ENCODE results near the gene NAPB.

Gene NAPB

GRCh38 chr20:23452776-23453175 is 31.5 kb upstream of the NAPB start, which contains the start of gene CST11:
Gene CST11 (minus strand): TSS chr20:23452876. CDS start chr20:23452811, 65 bp downstream.
- H3K36me3 ChIP-seq (ENCODE audit: control insufficient read depth, insufficient read depth, low read length): no peaks in the 10 kb centered on the region
- no peak within 1 kb of the TSS for H3K4me3 ChIP-seq (ENCODE audit: insufficient read depth, low read depth, low read length, poor library complexity, severe bottlenecking)
- H3K9me3 ChIP-seq (ENCODE audit: control insufficient read depth, low read length): no peaks in the 10 kb centered on the region
- DNase-seq: no peak
- no peaks in the 10 kb centered on the region for H3K4me1 ChIP-seq (ENCODE audit: control insufficient read depth, insufficient read depth, low read length, poor library complexity, severe bottlenecking)
- no peak within 1 kb of the TSS for H3K27ac ChIP-seq (ENCODE audit: insufficient read depth, low read length, poor library complexity, severe bottlenecking)
- H3K27me3 ChIP-seq (replicated peaks; ENCODE audit: control insufficient read depth, insufficient read depth, low read length, poor library complexity, severe bottlenecking): no peaks in the 10 kb centered on the region

DNA sequence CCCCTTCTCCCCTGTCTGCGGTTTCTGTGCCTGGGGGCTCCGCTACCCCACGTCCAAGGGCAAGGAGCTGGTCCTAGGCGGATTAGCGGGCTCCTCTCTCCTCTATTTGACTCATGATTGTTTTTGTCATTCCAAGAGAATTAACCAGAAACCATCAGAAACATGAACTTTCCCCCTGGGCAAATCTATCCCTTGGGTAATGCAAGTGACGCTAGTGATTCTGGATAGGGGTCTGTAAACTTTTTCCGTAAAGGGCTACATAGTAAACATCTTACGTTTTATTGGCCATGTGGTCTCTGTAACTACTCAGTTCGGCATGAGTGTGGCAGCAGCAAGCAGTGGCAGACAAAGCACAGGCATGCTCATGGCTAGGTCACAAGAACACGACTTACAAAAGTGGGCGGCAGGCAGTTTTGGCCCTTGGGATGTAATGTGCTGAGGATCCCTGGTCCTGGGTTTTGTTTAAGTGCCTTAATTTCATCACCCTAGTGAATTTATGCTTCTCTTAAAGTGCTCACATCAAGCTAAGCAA is 30.7 kb upstream of the NAPB start:
- H3K4me1 ChIP-seq (ENCODE audit: control insufficient read depth, insufficient read depth, low read length, poor library complexity, severe bottlenecking): no peaks in the 10 kb centered on the region
- no peaks in the 10 kb centered on the region for H3K9me3 ChIP-seq (ENCODE audit: control insufficient read depth, low read length)
- no peaks in the 10 kb centered on the region for H3K36me3 ChIP-seq (ENCODE audit: control insufficient read depth, insufficient read depth, low read length)
- H3K27me3 ChIP-seq (replicated peaks; ENCODE audit: control insufficient read depth, insufficient read depth, low read length, poor library complexity, severe bottlenecking): no peaks in the 10 kb centered on the region
- no peak overlapping the region for H3K27ac ChIP-seq (ENCODE audit: insufficient read depth, low read length, poor library complexity, severe bottlenecking)
- H3K4me3 ChIP-seq (ENCODE audit: insufficient read depth, low read depth, low read length, poor library complexity, severe bottlenecking): no peak overlapping the region
- DNase-seq: no peak

DNA sequence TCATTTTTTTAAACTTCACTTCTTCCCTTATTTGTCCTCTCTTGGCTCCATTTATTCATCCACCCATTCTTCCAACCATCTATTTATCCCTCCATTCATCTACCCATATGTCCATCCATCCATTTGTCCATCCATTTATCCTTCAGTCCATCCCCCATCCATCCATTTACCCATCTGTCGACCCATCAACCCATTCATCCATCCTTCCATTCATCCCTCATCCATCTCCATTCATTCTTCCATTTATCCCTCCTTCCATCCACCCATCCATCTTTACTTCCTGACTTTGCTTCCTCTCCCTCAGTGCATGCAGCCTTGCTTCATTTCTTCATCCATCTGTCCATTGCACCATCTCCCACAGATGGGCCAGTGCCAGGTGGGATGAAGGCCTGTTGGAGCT is 29.6 kb upstream of the NAPB start:
- DNase-seq: no peak
- H3K9me3 ChIP-seq (ENCODE audit: control insufficient read depth, low read length): no peaks in the 10 kb centered on the region
- no peaks in the 10 kb centered on the region for H3K4me1 ChIP-seq (ENCODE audit: control insufficient read depth, insufficient read depth, low read length, poor library complexity, severe bottlenecking)
- H3K27me3 ChIP-seq (replicated peaks; ENCODE audit: control insufficient read depth, insufficient read depth, low read length, poor library complexity, severe bottlenecking): no peaks in the 10 kb centered on the region
- no peak overlapping the region for H3K27ac ChIP-seq (ENCODE audit: insufficient read depth, low read length, poor library complexity, severe bottlenecking)
- no peaks in the 10 kb centered on the region for H3K36me3 ChIP-seq (ENCODE audit: control insufficient read depth, insufficient read depth, low read length)
- H3K4me3 ChIP-seq (ENCODE audit: insufficient read depth, low read depth, low read length, poor library complexity, severe bottlenecking): no peak overlapping the region

DNA sequence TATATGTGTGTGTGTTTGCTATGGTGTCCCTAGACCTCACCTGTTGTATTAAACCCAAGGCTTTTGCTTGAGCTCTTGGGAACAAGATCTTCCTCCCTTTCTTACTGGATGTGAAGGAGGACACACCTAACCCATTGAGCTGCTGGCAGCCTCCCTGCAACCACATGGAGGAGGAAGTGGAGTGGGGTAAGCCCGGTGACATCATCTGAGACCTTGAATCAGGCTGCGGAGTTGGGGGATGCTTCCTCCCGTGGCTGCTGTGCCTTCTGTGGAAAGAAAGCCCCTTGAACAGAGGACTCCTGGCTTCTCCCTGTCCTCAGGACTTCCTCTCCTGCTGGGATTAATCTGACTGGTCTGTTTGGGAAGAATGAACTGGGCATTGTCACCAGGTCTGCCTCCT is 28.1 kb upstream of the NAPB start:
- no peaks in the 10 kb centered on the region for H3K9me3 ChIP-seq (ENCODE audit: control insufficient read depth, low read length)
- no peak overlapping the region for H3K27ac ChIP-seq (ENCODE audit: insufficient read depth, low read length, poor library complexity, severe bottlenecking)
- H3K27me3 ChIP-seq (replicated peaks; ENCODE audit: control insufficient read depth, insufficient read depth, low read length, poor library complexity, severe bottlenecking): no peaks in the 10 kb centered on the region
- no peak for DNase-seq
- H3K4me1 ChIP-seq (ENCODE audit: control insufficient read depth, insufficient read depth, low read length, poor library complexity, severe bottlenecking): no peaks in the 10 kb centered on the region
- no peak overlapping the region for H3K4me3 ChIP-seq (ENCODE audit: insufficient read depth, low read depth, low read length, poor library complexity, severe bottlenecking)
- H3K36me3 ChIP-seq (ENCODE audit: control insufficient read depth, insufficient read depth, low read length): no peaks in the 10 kb centered on the region

DNA sequence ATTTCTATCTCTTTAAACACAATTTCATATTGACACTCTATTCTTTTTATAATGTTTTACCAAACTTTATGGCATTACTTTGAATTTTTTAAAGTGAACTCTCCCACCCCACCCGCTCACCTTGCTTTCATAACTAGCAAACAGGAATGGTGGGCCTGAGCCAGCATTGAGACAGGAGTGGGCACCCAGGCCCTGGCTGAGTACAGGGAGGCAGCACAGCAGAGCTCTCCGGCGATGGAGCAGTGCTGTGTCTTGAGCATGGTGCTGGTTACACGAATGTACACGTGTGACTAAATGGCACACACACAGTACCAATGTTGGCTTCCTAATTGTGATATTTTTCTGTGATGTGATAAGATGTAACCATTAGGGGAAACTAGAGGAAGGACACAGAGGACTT is 26.9 kb upstream of the NAPB start:
- H3K9me3 ChIP-seq (ENCODE audit: control insufficient read depth, low read length): no peaks in the 10 kb centered on the region
- H3K4me1 ChIP-seq (ENCODE audit: control insufficient read depth, insufficient read depth, low read length, poor library complexity, severe bottlenecking): no peaks in the 10 kb centered on the region
- H3K4me3 ChIP-seq (ENCODE audit: insufficient read depth, low read depth, low read length, poor library complexity, severe bottlenecking): no peak overlapping the region
- H3K36me3 ChIP-seq (ENCODE audit: control insufficient read depth, insufficient read depth, low read length): no peaks in the 10 kb centered on the region
- H3K27ac ChIP-seq (ENCODE audit: insufficient read depth, low read length, poor library complexity, severe bottlenecking): no peak overlapping the region
- DNase-seq: no peak
- no peaks in the 10 kb centered on the region for H3K27me3 ChIP-seq (replicated peaks; ENCODE audit: control insufficient read depth, insufficient read depth, low read length, poor library complexity, severe bottlenecking)

GRCh38 chr20:23446505-23446904 is 25.2 kb upstream of the NAPB start:
- H3K27me3 ChIP-seq (replicated peaks; ENCODE audit: control insufficient read depth, insufficient read depth, low read length, poor library complexity, severe bottlenecking): no peaks in the 10 kb centered on the region
- no peak overlapping the region for H3K4me3 ChIP-seq (ENCODE audit: insufficient read depth, low read depth, low read length, poor library complexity, severe bottlenecking)
- H3K27ac ChIP-seq (ENCODE audit: insufficient read depth, low read length, poor library complexity, severe bottlenecking): no peak overlapping the region
- DNase-seq: no peak
- H3K9me3 ChIP-seq (ENCODE audit: control insufficient read depth, low read length): no peaks in the 10 kb centered on the region
- H3K36me3 ChIP-seq (ENCODE audit: control insufficient read depth, insufficient read depth, low read length): no peaks in the 10 kb centered on the region
- H3K4me1 ChIP-seq (ENCODE audit: control insufficient read depth, insufficient read depth, low read length, poor library complexity, severe bottlenecking): no peaks in the 10 kb centered on the region

- H3K4me1 ChIP-seq (ENCODE audit: control insufficient read depth, insufficient read depth, low read length, poor library complexity, severe bottlenecking): no peaks in the 10 kb centered on the region
- DNase-seq: no peak
- no peak overlapping the region for H3K27ac ChIP-seq (ENCODE audit: insufficient read depth, low read length, poor library complexity, severe bottlenecking)
- H3K36me3 ChIP-seq (ENCODE audit: control insufficient read depth, insufficient read depth, low read length): no peaks in the 10 kb centered on the region
- no peak overlapping the region for H3K4me3 ChIP-seq (ENCODE audit: insufficient read depth, low read depth, low read length, poor library complexity, severe bottlenecking)
- no peaks in the 10 kb centered on the region for H3K9me3 ChIP-seq (ENCODE audit: control insufficient read depth, low read length)
- no peaks in the 10 kb centered on the region for H3K27me3 ChIP-seq (replicated peaks; ENCODE audit: control insufficient read depth, insufficient read depth, low read length, poor library complexity, severe bottlenecking)
Observed at GRCh38 chr20:23445596-23446217, 24.4 kb upstream of the NAPB start.

GRCh38 chr20:23444859-23445258 is 23.6 kb upstream of the NAPB start:
- DNase-seq: no peak
- no peaks in the 10 kb centered on the region for H3K36me3 ChIP-seq (ENCODE audit: control insufficient read depth, insufficient read depth, low read length)
- H3K9me3 ChIP-seq (ENCODE audit: control insufficient read depth, low read length): no peaks in the 10 kb centered on the region
- H3K4me1 ChIP-seq (ENCODE audit: control insufficient read depth, insufficient read depth, low read length, poor library complexity, severe bottlenecking): no peaks in the 10 kb centered on the region
- H3K4me3 ChIP-seq (ENCODE audit: insufficient read depth, low read depth, low read length, poor library complexity, severe bottlenecking): no peak overlapping the region
- H3K27ac ChIP-seq (ENCODE audit: insufficient read depth, low read length, poor library complexity, severe bottlenecking): no peak overlapping the region
- no peaks in the 10 kb centered on the region for H3K27me3 ChIP-seq (replicated peaks; ENCODE audit: control insufficient read depth, insufficient read depth, low read length, poor library complexity, severe bottlenecking)

GRCh38 chr20:23442436-23442835 is 21.1 kb upstream of the NAPB start:
- Histone ChIP-seq H3K27me3 (replicated peaks; ENCODE audit: control insufficient read depth, insufficient read depth, low read length, poor library complexity, severe bottlenecking) (no peaks in the 10 kb centered on the region), H3K4me1 (ENCODE audit: control insufficient read depth, insufficient read depth, low read length, poor library complexity, severe bottlenecking) (no peaks in the 10 kb centered on the region), H3K36me3 (ENCODE audit: control insufficient read depth, insufficient read depth, low read length) (no peaks in the 10 kb centered on the region), H3K9me3 (ENCODE audit: control insufficient read depth, low read length) (no peaks in the 10 kb centered on the region), H3K4me3 (ENCODE audit: insufficient read depth, low read depth, low read length, poor library complexity, severe bottlenecking) (no peak overlapping the region), H3K27ac (ENCODE audit: insufficient read depth, low read length, poor library complexity, severe bottlenecking) (no peak overlapping the region)
- DNase-seq: no peak

GRCh38 chr20:23441850-23442313 is 20.6 kb upstream of the NAPB start:
- Histone ChIP-seq H3K27ac (ENCODE audit: insufficient read depth, low read length, poor library complexity, severe bottlenecking) (no peak overlapping the region), H3K9me3 (ENCODE audit: control insufficient read depth, low read length) (no peaks in the 10 kb centered on the region), H3K36me3 (ENCODE audit: control insufficient read depth, insufficient read depth, low read length) (no peaks in the 10 kb centered on the region), H3K4me1 (ENCODE audit: control insufficient read depth, insufficient read depth, low read length, poor library complexity, severe bottlenecking) (no peaks in the 10 kb centered on the region), H3K27me3 (replicated peaks; ENCODE audit: control insufficient read depth, insufficient read depth, low read length, poor library complexity, severe bottlenecking) (no peaks in the 10 kb centered on the region), H3K4me3 (ENCODE audit: insufficient read depth, low read depth, low read length, poor library complexity, severe bottlenecking) (no peak overlapping the region)
- DNase-seq: peak in 1 of 3 donors; percentile 28

All from effector memory CD4-positive, alpha-beta T cell (primary cell).